Prostate gland (tissue), 2 donors: ENCODE results near the gene NAT9. TPM values are rescaled to one million over a fixed set of nuclear protein-coding genes. Genes with fewer than 3 reads are reported as not detected.

Experiments used
- DNase-seq: peaks from one replicate; pipeline ENCODE4 v3.0.0-alpha.2; 2019; ENCODE audit warnings: low spot score
- H3K27ac ChIP-seq, 2 donors: fragments of 200-600 bp; sonication (generic); 2 replicates each; pipeline ENCODE4 v1.5.1; 2017 to 2019
- H3K27me3 ChIP-seq: fragments of 200-600 bp; sonication (generic); replicated peaks from 2 replicates; pipeline ENCODE4 v1.5.1; 2019; ENCODE audit not compliant: insufficient read depth
- H3K36me3 ChIP-seq, 2 donors: fragments of 200-600 bp; sonication (generic); 1 replicate in 1 of 2; 2 replicates in 1 of 2; pipeline versions ENCODE4 v1.5.1 to v1.8.1; 2017 to 2019
- H3K4me1 ChIP-seq: fragments of 200-600 bp; sonication (generic); replicated peaks from 2 replicates; pipeline ENCODE4 v1.5.1; 2019
- H3K4me3 ChIP-seq, 2 donors: fragments of 200-600 bp; sonication (generic); 2 replicates each; pipeline ENCODE4 v1.5.1; 2017 to 2019
- H3K9me3 ChIP-seq: fragments of 200-600 bp; sonication (generic); 2 replicates; pipeline ENCODE4 v1.5.1; 2017
- POLR2A ChIP-seq: fragments of 450-650 bp; IDR thresholded peaks from one replicate; pipeline ENCODE4 v1.6.1; 2016; ENCODE audit warnings: antibody characterized with exemption, mild to moderate bottlenecking
- POLR2AphosphoS5 ChIP-seq: sonication (generic); formaldehyde crosslinking; IDR thresholded peaks from one replicate; pipeline ENCODE4 v1.6.1; 2017; ENCODE audit warnings: antibody characterized with exemption
- WGBS: methylation state at CpG from one replicate; pipeline ENCODE4 v1.1.5; 2018; 5-methylcytosine and 5-hydroxymethylcytosine counted together
- intact Hi-C: fragments of 100-400 bp; cut with DNase I; formaldehyde crosslinking; loops from one replicate; pipeline ENCODE4 v1.14.2; 2022
- total RNA-seq, 2 donors: library from RNA; depleted of rRNA; stranded (reverse); fragments of >200 nt; gene quantifications; one replicate each; pipeline ENCODE4 v1.1.0, GENCODE V29; 2016
- TF ChIP-seq, protein P1 (sequence below), 4 experiments: fragments of 200-600 bp in 2 of 4; fragments of 450-650 bp in 2 of 4; sonication (generic) in 2 of 4; IDR thresholded peaks; 1 replicate in 3 of 4; 2 replicates in 1 of 4; pipeline ENCODE4 v1.5.1; 2016 to 2019; ENCODE audit warnings: antibody characterized with exemption in 4 of 4, mild to moderate bottlenecking in 2 of 4, moderate library complexity in 2 of 4

NAT9 gene
- total RNA-seq, 2 donors from 2014 or later: 29.6 to 49.3 TPM

DNA sequence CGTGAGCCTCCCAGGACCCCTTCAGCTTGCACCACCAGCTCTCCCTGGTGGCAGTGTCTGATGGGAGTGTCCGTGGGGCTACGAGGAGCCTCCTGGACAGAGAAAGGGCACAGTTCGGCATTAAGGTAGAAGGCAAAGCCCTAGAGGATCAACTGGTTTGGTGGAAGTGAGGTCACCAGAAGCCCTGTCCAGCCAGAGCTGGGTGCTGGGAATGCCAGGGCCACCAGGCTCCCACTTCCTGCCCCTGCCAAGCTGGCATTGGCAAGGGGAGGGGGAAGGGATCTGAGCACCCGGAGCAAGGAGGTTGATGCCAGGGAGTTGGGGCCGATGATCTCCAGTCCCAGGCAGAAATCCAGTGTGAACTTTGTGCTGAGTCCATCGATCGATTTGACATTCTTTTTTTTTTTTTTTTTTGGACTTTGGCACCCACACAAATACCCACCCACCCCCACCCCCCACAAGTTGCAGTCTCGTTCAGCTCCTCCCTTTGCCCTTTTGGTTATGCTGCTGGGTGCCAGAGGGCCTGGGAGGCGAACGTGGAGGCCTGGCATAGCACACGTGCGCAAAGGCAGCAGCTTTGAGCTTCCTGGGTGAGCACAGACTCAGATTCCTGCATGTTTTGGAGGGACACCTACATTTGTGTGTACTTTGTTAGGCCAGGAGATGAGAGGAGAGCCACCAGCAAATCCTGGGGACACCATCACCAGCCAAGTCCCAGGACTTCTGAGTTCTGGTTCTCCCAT, 25.6 kb downstream of the NAT9 start:
- no peak for DNase-seq
- H3K9me3 ChIP-seq: no peaks in the 10 kb centered on the region
- H3K4me1 ChIP-seq: peaks cover 12% of the 10 kb centered on the region
- no peak for TF ChIP-seq POLR2AphosphoS5
- no peak for TF ChIP-seq POLR2A
- TF ChIP-seq, protein P1, sequence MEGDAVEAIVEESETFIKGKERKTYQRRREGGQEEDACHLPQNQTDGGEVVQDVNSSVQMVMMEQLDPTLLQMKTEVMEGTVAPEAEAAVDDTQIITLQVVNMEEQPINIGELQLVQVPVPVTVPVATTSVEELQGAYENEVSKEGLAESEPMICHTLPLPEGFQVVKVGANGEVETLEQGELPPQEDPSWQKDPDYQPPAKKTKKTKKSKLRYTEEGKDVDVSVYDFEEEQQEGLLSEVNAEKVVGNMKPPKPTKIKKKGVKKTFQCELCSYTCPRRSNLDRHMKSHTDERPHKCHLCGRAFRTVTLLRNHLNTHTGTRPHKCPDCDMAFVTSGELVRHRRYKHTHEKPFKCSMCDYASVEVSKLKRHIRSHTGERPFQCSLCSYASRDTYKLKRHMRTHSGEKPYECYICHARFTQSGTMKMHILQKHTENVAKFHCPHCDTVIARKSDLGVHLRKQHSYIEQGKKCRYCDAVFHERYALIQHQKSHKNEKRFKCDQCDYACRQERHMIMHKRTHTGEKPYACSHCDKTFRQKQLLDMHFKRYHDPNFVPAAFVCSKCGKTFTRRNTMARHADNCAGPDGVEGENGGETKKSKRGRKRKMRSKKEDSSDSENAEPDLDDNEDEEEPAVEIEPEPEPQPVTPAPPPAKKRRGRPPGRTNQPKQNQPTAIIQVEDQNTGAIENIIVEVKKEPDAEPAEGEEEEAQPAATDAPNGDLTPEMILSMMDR (IDR thresholded peaks at IDR 0.05): no peak
- no peaks in the 10 kb centered on the region for H3K27me3 ChIP-seq
- peak overlapping the region; percentile 82 to 83 for H3K27ac ChIP-seq
- 46% methylated on average over 13 of the region's 13 CpGs for WGBS
- intact Hi-C loops: no loop called here
- H3K4me3 ChIP-seq: peak overlapping the region; percentile 93 to 99
- no peaks in the 10 kb centered on the region for H3K36me3 ChIP-seq

DNA sequence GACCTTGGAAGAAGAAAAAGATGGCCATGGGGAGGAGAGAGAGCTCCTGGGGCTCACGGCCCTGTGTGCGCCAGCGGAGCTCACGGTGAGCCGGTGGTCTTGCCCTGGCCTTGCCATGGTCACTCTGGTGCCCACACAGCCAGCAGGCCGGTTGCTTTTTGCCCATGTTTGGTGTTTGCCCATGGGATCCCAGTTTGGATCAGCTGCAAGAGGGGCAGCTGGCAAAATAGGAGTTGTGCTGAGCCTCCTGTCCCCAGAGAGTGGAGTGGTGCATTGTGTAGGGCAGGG, 26.2 kb downstream of the NAT9 start:
- Histone ChIP-seq H3K4me1 (peaks cover 12% of the 10 kb centered on the region), H3K9me3 (no peaks in the 10 kb centered on the region), H3K4me3 (peak overlapping the region; percentile 93 to 99), H3K27ac (peak overlapping the region; percentile 82 to 83), H3K27me3 (no peaks in the 10 kb centered on the region), H3K36me3 (no peaks in the 10 kb centered on the region)
- no peak for TF ChIP-seq POLR2A
- no peak for TF ChIP-seq POLR2AphosphoS5
- TF ChIP-seq, protein P1 (IDR thresholded peaks at IDR 0.05): no peak
- 60% methylated on average over 6 of the region's 6 CpGs for WGBS
- intact Hi-C loops: no loop called here
- no peak for DNase-seq

DNA sequence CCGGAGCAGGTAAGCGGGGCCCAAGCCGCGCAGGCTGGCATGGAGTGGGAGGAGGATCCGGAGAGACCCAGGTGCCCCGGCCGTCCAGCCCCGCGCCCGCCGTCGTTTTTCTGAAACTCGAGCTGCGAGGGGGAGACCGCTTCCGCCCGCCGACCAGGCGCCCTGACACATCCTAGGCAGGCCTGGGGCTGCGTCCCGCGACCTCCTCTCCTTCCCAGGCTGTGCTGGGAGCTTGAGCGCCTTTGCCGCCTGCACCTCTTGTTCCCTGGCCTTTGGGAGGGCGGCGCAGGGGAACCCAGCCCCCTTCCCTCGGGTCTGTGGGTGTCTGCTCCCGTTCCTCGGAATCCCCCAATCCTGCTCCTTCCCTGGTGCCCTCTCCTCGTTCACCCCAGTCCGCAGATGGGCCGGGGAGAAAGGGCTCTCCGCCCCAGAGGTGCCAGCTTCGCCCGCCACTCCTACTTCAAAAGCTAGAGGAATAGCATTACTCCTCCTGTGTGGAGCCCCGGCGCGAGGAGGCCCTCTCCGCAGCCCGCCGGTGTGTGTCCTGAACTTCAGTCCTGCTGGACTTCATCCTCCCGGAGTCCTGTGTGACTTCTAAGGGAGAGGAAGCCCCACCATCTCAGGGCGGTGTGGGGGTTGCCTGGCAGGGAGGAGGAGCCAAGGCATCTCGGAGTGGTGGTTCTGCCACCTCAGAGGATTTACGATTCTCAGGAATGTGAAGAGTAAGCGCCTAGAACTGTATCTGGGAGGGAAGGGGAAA, 26.7 kb downstream of the NAT9 start:
- Histone ChIP-seq H3K27ac (peak overlapping the region; percentile 82 to 83), H3K36me3 (no peaks in the 10 kb centered on the region), H3K4me1 (peaks cover 12% of the 10 kb centered on the region), H3K9me3 (no peaks in the 10 kb centered on the region), H3K27me3 (no peaks in the 10 kb centered on the region), H3K4me3 (peak overlapping the region; percentile 93 to 99)
- DNase-seq: no peak
- 3% methylated on average over 46 of the region's 46 CpGs for WGBS
- no peak for TF ChIP-seq POLR2A
- no peak for TF ChIP-seq POLR2AphosphoS5
- intact Hi-C loops: no loop called here

DNA sequence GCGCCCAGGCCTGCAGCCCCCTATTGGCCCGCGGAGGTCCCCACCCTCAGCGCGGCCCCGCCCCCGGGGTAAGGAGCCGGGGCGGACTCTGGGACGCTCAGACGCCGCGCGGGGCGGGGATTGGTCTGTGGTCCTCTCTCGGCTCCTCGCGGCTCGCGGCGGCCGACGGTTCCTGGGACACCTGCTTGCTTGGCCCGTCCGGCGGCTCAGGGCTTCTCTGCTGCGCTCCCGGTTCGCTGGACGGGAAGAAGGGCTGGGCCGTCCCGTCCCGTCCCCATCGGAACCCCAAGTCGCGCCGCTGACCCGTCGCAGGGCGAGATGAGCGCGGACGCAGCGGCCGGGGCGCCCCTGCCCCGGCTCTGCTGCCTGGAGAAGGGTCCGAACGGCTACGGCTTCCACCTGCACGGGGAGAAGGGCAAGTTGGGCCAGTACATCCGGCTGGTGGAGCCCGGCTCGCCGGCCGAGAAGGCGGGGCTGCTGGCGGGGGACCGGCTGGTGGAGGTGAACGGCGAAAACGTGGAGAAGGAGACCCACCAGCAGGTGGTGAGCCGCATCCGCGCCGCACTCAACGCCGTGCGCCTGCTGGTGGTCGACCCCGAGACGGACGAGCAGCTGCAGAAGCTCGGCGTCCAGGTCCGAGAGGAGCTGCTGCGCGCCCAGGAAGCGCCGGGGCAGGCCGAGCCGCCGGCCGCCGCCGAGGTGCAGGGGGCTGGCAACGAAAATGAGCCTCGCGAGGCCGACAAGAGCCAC, 27.4 kb downstream of the NAT9 start, which contains the start of gene NHERF1:
Gene NHERF1, plus strand, starts transcription at position 100 of the 750 bp plus-strand sequence. Its CDS starts 219 bp downstream, at position 319.
- WGBS: under 1% methylated on average over 60 of the region's 90 CpGs
- H3K4me1 ChIP-seq: peaks cover 12% of the 10 kb centered on the region
- intact Hi-C loops: no loop called here

DNA sequence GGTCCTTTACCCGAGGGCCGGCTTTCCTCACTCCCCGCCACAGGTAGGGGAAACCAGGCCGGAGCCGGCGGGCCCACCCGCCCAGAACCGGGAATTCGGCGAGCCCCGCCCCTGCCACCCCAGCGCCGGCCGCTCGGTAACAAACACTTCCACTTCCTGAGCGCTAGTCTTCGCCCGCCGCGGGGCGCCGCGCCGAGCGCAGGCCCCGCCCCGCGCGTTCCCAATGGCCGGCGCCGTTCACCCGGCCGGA, 27.9 kb downstream of the NAT9 start:
- DNase-seq: no peak
- Histone ChIP-seq H3K36me3 (no peaks in the 10 kb centered on the region), H3K27ac (peak overlapping the region; percentile 68 to 72), H3K27me3 (no peaks in the 10 kb centered on the region), H3K4me3 (peak overlapping the region; percentile 93 to 99), H3K4me1 (peaks cover 12% of the 10 kb centered on the region), H3K9me3 (no peaks in the 10 kb centered on the region)
- intact Hi-C loops: no loop called here
- WGBS: under 1% methylated on average over 15 of the region's 34 CpGs
- TF ChIP-seq, protein P1 (IDR thresholded peaks at IDR 0.05): peak in 2 of 4 experiments; percentile 54 to 76
- TF ChIP-seq POLR2AphosphoS5: no peak

More for the DNA sequence above, 27.4 kb downstream of the NAT9 start, which contains the start of gene NHERF1:
- H3K4me3 ChIP-seq: peak within 1 kb of the TSS; percentile 93 to 99
- H3K9me3 ChIP-seq: no peaks in the 10 kb centered on the region
- H3K27ac ChIP-seq: peak within 1 kb of the TSS; percentile 82 to 83
- H3K27me3 ChIP-seq: no peaks in the 10 kb centered on the region
- peak; percentile 92 for TF ChIP-seq POLR2AphosphoS5
- TF ChIP-seq, protein P1 (IDR thresholded peaks at IDR 0.05): peak in 1 of 4 experiments; percentile 34
- TF ChIP-seq POLR2A: peak; percentile 99
- H3K36me3 ChIP-seq: no peaks in the 10 kb centered on the region
- DNase-seq: peak; percentile 96
